GM18951 (cell line): ENCODE results near the gene KCNG1.
"Not testable (repeated sequence)": the region's sequence is repeated elsewhere in the genome, so short reads cannot be mapped to it uniquely, and the experiment has no call there.

ENCODE experiments used
- POLR2A ChIP-seq: IDR thresholded peaks from 4 replicates; pipeline ENCODE4 v1.6.1; 2011; ENCODE audit warnings: mild to moderate bottlenecking; ENCODE audit not compliant: insufficient read length, insufficient read depth; ENCODE audit errors: extremely low read depth
- in situ Hi-C: fragments of 300-500 bp; cut with MboI; formaldehyde crosslinking; loops from one replicate; pipeline ENCODE4 v1.12.0; 2022; ENCODE audit warnings: low sequenced_read_pairs, mixed read lengths, inconsistent platforms; ENCODE audit not compliant: unreplicated experiment

KCNG1 gene

DNA sequence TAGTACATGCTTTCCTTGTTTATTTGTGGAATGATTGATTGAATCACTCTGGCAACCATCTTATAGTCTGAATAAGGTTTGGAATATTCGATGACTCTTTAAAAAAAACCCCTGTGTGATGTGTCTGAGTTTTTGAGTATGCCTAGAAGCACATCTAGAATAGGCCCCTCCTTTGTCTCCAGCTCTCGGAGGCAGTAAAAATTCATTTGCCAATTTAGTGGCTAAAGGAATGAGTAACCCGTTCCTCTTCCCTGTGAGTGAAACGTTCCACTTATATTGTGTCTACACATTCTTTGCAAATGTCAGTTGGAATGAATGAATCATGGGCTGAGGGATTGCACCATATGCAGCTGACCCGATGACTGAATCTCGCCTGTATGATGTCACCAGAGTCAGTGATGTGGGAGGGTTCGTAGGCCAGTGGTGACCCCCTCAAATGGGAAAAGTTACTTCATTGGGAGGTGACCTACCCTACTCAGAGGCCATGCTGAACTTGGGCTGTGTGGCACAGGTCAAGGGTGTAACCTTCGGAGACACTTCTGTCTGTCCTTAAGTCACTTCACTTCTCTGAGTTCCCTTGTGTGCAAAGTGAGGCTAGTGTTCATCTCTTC is 42.7 kb downstream of the KCNG1 start:
- in situ Hi-C loops, result loop anchor here (10.0 kb wide), 1 partner anchor 345 kb away; no protein-coding TSS in a partner anchor
- TF ChIP-seq POLR2A, result no peak

DNA sequence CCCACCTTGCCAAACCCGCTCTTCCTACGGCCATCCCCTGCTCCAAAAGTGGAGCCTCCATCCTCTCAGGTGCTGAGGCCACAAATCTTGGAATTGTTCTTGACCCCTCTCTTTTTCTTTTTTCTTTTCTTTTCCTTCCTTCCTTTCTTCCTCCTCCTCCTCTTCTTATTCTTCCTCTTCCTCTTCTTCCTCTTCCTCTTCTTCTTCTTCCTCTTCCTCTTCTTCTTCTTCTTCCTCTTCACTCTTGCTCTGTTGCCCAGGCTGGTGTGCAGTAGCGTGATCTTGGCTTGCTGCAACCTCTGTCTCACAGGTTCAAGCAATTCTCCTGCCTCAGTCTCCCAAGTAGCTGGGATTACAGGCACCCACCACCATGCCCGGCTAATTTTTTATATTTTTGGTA is 44.4 kb downstream of the KCNG1 start:
- in situ Hi-C loops, result not testable (repeated sequence)

DNA sequence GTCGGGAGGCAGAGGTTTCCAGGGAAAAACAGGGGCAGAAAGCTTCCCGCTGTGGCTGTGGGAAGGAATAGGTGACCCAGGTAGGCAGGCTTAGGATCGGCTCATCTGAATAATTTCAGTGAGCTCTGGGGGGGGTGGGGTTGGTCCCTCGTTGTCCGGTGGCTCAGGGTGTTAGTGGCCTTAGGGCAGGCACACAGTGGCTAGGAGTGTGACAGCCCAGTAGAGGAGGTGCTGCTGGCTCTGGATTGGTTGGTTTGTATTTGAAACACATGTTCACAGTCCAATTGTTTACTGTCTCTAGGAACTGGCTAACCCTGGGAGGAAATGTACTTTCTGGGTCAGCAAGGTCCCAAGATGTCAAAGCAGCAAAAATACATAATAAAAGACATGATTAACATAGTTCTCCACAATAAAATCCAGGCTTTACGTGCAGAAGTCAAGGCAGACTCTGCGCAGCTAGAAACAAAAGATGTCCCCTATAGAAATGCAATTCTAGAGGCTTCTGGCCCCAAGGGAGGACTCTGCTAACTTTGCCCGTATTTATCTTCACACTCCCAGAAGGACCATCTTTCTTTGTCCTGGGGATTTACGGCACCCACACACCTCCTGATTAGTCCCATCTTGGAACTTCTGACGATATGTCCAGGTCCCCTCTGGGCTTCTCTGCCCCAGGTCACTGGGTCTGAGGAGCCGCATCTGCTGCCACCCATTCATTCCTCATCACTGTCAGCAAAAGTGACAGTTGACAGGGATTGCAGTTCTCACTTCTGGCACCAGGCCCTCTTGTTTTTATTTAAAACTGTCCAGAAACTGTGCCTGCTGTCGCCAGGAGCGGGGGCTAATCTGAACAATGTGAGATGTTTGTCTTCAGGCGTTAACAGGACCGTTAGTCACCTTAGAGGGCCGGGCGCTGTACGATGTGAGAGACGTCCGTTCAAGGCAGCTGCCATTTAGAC is 45.6 kb downstream of the KCNG1 start:
- in situ Hi-C loops, result no loop called here
- TF ChIP-seq POLR2A, result no peak

GRCh38 chr20:50975701-50976330 is 47.1 kb downstream of the KCNG1 start:
- in situ Hi-C loops, result no loop called here
- TF ChIP-seq POLR2A, result no peak

GRCh38 chr20:50969912-50970311 is 53.0 kb downstream of the KCNG1 start:
- no peak for TF ChIP-seq POLR2A
- in situ Hi-C loops, result no loop called here

- in situ Hi-C loops, result no loop called here
- TF ChIP-seq POLR2A, result no peak
Measured at GRCh38 chr20:50969435-50969834, 53.5 kb downstream of the KCNG1 start.

GRCh38 chr20:50968289-50968688 is 54.6 kb downstream of the KCNG1 start:
- no peak for TF ChIP-seq POLR2A
- in situ Hi-C loops, result no loop called here

GRCh38 chr20:50967586-50967985 is 55.3 kb downstream of the KCNG1 start:
- in situ Hi-C loops, result no loop called here

DNA sequence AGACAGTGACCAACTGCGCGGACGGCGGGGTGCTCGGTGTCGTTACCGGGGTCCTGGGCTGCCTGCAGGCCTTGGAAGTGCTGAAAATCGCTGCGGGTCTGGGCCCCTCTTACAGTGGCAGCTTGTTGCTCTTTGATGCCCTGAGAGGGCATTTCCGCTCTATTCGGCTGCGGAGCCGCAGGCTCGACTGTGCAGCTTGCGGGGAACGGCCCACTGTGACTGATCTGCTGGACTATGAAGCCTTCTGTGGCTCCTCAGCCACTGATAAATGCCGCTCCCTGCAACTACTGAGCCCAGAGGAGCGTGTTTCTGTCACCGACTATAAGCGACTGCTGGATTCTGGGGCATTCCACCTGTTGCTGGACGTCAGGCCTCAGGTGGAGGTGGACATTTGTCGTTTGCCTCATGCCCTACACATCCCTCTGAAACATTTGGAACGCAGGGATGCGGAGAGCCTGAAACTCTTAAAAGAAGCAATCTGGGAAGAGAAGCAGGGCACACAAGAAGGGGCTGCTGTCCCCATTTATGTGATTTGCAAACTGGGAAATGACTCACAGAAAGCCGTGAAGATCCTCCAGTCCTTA is 63.3 kb downstream of the KCNG1 start:
- no peak for TF ChIP-seq POLR2A
- in situ Hi-C loops, result no loop called here

More at GRCh38 chr20:50967586-50967985, 55.3 kb downstream of the KCNG1 start:
- TF ChIP-seq POLR2A, result no peak

GRCh38 chr20:50958615-50959542 is 64.0 kb downstream of the KCNG1 start, which contains the start of gene MOCS3:
MOCS3 (plus strand) TSS chr20:50958818; CDS start chr20:50958843, 25 bp downstream.
- in situ Hi-C loops, result no loop called here
- TF ChIP-seq POLR2A, result no peak

DNA sequence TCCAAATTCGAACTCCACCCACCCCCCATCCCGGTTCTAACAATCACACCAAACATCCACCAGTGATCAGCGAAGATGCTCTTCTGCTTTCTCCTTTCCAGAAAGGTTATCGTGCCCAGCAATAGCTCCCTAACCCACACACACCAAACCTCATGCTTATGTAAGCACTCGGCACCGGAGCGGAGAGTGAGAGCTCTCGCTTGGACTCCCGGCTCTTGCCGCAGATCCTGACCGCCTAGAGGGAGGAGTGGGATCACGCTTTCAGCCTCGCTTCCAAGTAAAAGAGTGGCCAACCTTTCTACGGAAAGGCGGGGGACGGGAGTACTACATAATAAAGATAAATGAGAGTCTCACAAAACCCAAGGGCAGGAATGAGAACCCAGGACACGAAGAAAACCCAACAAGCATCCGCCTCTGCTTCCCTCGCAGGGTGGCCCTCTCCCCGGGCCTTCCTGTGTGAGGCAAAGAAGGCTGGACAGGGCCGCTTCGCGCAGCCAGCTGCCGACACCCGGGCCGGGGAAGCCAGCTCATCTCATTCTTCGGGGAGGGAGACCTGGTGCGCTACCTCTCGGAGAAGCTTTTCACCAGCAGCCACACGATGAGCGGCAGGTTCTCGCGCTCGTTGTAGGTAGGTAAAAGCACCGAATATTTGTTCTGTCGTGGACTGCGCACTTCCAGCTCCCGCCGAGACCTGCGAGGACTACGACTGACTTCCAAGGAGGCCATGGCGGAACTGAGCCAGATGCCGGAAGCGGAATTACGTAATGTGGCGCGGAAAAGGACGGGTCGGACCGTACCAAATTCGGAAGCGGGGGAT is 64.9 kb downstream of the KCNG1 start, which contains the start of gene DPM1:
TSS of gene DPM1 (minus strand) at position 735 of the 817 bp plus-strand sequence. CDS start at position 726, 9 bp downstream.
- TF ChIP-seq POLR2A, result peak; percentile 93
- in situ Hi-C loops, result no loop called here

- in situ Hi-C loops, result no loop called here
- no peak for TF ChIP-seq POLR2A
Measured at GRCh38 chr20:50957276-50957675, 65.6 kb downstream of the KCNG1 start.
